Panc1 (cell line): Measurements from ENCODE around the gene PIEZO1. TPM values are rescaled to one million over a fixed set of nuclear protein-coding genes. Genes with fewer than 3 reads are reported as not detected.

Source experiments
- ATAC-seq: fragments of 200-7000 bp; cut with Tn5 transposase; 2 replicates; pipeline ENCODE4 v1.9.1; 2020; ENCODE audit warnings: mild to moderate bottlenecking, moderate library complexity
- BruUV-seq: library from RNA; stranded (reverse); fragments of 400-500 nt; replicated peaks from 2 replicates; lab custom pipeline; 2021; lab: Mats Ljungman, UMichigan
- CTCF ChIA-PET: fragments of 300-600 bp; sonication (Branson Sonifier 250); formaldehyde crosslinking; loops from one replicate; lab custom pipeline; 2022; ENCODE audit warnings: antibody characterized with exemption; lab: Charles Lee
- POLR2A ChIA-PET: fragments of 300-600 bp; sonication (Branson Sonifier 250); formaldehyde crosslinking; loops from one replicate; lab custom pipeline; 2022; ENCODE audit warnings: antibody characterized with exemption; lab: Charles Lee
- DNase-seq: peaks from one replicate; pipeline ENCODE4 v3.0.0-alpha.2; 2010; ENCODE audit warnings: low read depth, low spot score
- H3K27ac ChIP-seq: 2 replicates; pipeline ENCODE4 v1.5.1; 2011; ENCODE audit warnings: mild to moderate bottlenecking, low read length, inconsistent platforms
- H3K27me3 ChIP-seq: fragments of 200-500 bp; sonication (Bioruptor generic); 2 replicates; pipeline ENCODE4 v1.6.0; 2014; ENCODE audit warnings: low read length, inconsistent platforms; ENCODE audit not compliant: control insufficient read depth, insufficient read depth
- H3K36me3 ChIP-seq: fragments of 200-500 bp; sonication (Bioruptor generic); 2 replicates; pipeline ENCODE4 v1.5.1; 2014; ENCODE audit warnings: inconsistent platforms, mild to moderate bottlenecking, low read length, moderate library complexity; ENCODE audit not compliant: control insufficient read depth, insufficient read depth
- H3K4me1 ChIP-seq: 2 replicates; pipeline ENCODE4 v1.5.1; 2011; ENCODE audit warnings: inconsistent platforms, mild to moderate bottlenecking, low read length, moderate library complexity; ENCODE audit not compliant: control insufficient read depth, insufficient read depth
- H3K4me3 ChIP-seq, 2 experiments: 2 replicates each; pipeline ENCODE4 v1.5.1; 2011 to 2012; ENCODE audit warnings: low read depth in 2 of 2, low read length in 2 of 2, mild to moderate bottlenecking in 2 of 2, inconsistent platforms in 1 of 2, moderate library complexity in 1 of 2
- H3K9me3 ChIP-seq: fragments of 200-500 bp; sonication (Bioruptor generic); 2 replicates; pipeline ENCODE4 v1.5.1; 2014; ENCODE audit warnings: low read depth, mild to moderate bottlenecking, inconsistent platforms, low read length, moderate library complexity; ENCODE audit not compliant: control insufficient read depth, insufficient read depth
- CTCF ChIP-seq: fragments of 450-650 bp; IDR thresholded peaks from 2 replicates; pipeline ENCODE4 v1.5.1; 2017; ENCODE audit warnings: mild to moderate bottlenecking
- POLR2AphosphoS5 ChIP-seq: IDR thresholded peaks from 2 replicates; pipeline ENCODE4 v1.6.1; 2012; ENCODE audit warnings: mild to moderate bottlenecking, low read depth, low read length, moderate library complexity
- REST ChIP-seq, 2 experiments: IDR thresholded peaks; 2 replicates each; pipeline ENCODE4 v1.6.1; 2011 to 2012; ENCODE audit warnings: low read depth in 2 of 2, control low read depth in 1 of 2, low read length in 1 of 2, mild to moderate bottlenecking in 1 of 2, moderate library complexity in 1 of 2; ENCODE audit not compliant: insufficient read depth in 1 of 2
- SIN3A ChIP-seq: IDR thresholded peaks from 2 replicates; pipeline ENCODE4 v1.6.1; 2012; ENCODE audit warnings: low read depth, mild to moderate bottlenecking, low read length, moderate library complexity, borderline replicate concordance; ENCODE audit not compliant: insufficient read depth
- TCF7L2 ChIP-seq: IDR thresholded peaks from 2 replicates; pipeline ENCODE4 v1.6.1; 2011; ENCODE audit warnings: mild to moderate bottlenecking, low read depth, low read length, inconsistent platforms
- in situ Hi-C: cut with HindIII; loops from 2 replicates; pipeline ENCODE4 v1.10.0; 2016; ENCODE audit warnings: low sequenced_read_pairs, low pct_unique_long_range_greater_than_20kb
- intact Hi-C: fragments of 100-400 bp; cut with micrococcal nuclease; formaldehyde crosslinking; loops from one replicate; pipeline ENCODE4 v1.10.0; 2022; ENCODE audit not compliant: unreplicated experiment
- total RNA-seq: library from RNA; stranded (reverse); gene quantifications from one replicate; pipeline ENCODE4 v1.2.1, GENCODE V29; 2021; ENCODE audit not compliant: unreplicated experiment

The PIEZO1 gene
- total RNA-seq, 1 experiment from 2014 or later = 175 TPM

- in situ Hi-C loops = no loop called here
- ATAC-seq (peak; percentile 43), DNase-seq (no peak)
- no peaks in the 10 kb centered on the region for H3K36me3 ChIP-seq
- peaks cover 74% of the 10 kb centered on the region for H3K4me1 ChIP-seq
- no peaks in the 10 kb centered on the region for H3K9me3 ChIP-seq
- H3K4me3 ChIP-seq = no peak overlapping the region
- TF ChIP-seq CTCF = no peak
- no peak for TF ChIP-seq SIN3A
- ChIA-PET CTCF (interaction anchor here (0.5 kb wide), 1 partner anchor 29 kb away, joined by 4 read pairs; no protein-coding TSS in a partner anchor), POLR2A (no interaction called here)
- BruUV-seq = no TSS peak
- intact Hi-C loops = no loop called here
- no peaks in the 10 kb centered on the region for H3K27me3 ChIP-seq
- H3K27ac ChIP-seq = peak overlapping the region; percentile 71
Measured at GRCh38 chr16:88758227-88758943, 26.6 kb downstream of the PIEZO1 start.

GRCh38 chr16:88755745-88756443 is 29.1 kb downstream of the PIEZO1 start:
- H3K4me1 ChIP-seq = peaks cover 52% of the 10 kb centered on the region

More at GRCh38 chr16:88755745-88756443, 29.1 kb downstream of the PIEZO1 start:
- BruUV-seq = no TSS peak
- Histone ChIP-seq H3K4me3 (no peak overlapping the region), H3K9me3 (no peaks in the 10 kb centered on the region), H3K27me3 (no peaks in the 10 kb centered on the region), H3K27ac (no peak overlapping the region), H3K36me3 (no peaks in the 10 kb centered on the region)
- no peak for DNase-seq
- POLR2A ChIA-PET = no interaction called here
- CTCF ChIA-PET = no interaction called here
- intact Hi-C loops (no loop called here), in situ Hi-C loops (no loop called here)
- TF ChIP-seq CTCF = no peak
- no peak for TF ChIP-seq SIN3A
- no peak for TF ChIP-seq POLR2AphosphoS5
- TF ChIP-seq REST (IDR thresholded peaks at IDR 0.05; ENCODE audit: insufficient read depth in 1 of 2, low read depth in 2 of 2, low read length in 1 of 2) = no peak
- TF ChIP-seq TCF7L2 = no peak
- no peak for ATAC-seq
